HG02885 (cell line): Measurements from ENCODE around the gene DENND4B.

ENCODE experiments used
- ATAC-seq: cut with Tn5 transposase; IDR thresholded peaks from one replicate; pipeline ENCODE4 v1.9.1; 2021; ENCODE audit warnings: mild to moderate bottlenecking; ENCODE audit not compliant: unreplicated experiment, poor library complexity

DENND4B gene

DNA sequence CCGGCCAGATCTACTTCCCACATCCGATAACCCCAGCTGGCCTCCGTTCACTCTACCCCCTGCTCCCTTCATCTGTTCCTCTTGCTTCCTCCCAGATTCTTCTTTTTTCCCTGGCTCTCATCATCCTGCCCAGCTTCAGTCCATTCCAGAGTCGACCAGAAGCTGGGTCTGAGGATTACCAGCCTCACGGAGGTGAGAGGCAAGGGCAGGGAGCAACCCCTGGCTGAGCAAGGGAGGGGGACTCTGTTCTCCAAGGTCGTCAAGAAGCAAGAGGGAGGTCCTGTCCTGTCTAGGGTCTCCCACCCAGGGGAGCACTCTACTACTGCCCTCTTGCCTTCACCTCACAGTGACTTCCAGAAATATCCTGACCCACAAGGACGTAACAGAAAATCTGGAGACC lies 27.0 kb upstream of the DENND4B start:
- ATAC-seq, result no peak

DNA sequence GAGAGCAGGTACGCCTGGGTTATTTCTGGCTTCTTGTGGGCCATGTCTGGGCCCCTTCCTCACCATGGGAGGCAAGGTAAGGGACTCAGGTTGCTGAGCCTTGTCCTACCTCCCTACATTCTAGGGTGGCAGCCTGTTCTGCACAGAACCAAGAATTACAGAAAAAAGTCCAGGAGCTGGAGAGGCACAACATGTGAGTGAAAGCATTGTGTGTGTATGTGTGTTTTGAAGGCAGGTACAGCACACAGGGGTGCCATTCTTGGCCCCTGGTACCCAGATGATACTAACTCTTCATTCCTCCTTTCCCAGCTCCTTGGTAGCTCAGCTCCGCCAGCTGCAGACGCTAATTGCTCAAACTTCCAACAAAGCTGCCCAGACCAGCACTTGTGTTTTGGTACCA lies 26.6 kb upstream of the DENND4B start:
- no peak for ATAC-seq

DNA sequence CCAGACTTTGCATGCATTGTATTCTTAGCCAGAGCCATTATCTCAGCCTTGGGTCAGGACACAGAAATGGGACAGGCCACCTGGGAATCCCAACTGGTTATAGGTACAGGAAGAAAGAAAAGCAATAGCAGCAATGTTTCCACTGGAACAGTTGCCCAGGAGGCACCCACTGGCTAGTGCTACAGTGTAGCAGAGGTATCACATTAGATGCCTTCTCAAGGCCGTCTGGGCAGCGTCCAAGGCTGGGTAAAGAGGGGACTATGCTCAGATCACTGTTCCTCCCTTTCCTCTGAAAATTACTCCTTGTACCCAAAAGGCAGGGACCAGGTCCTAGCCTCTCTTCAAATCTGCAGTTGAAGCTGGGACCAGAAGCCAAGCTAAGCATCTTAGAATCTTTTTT lies 23.8 kb upstream of the DENND4B start:
- no peak for ATAC-seq

DNA sequence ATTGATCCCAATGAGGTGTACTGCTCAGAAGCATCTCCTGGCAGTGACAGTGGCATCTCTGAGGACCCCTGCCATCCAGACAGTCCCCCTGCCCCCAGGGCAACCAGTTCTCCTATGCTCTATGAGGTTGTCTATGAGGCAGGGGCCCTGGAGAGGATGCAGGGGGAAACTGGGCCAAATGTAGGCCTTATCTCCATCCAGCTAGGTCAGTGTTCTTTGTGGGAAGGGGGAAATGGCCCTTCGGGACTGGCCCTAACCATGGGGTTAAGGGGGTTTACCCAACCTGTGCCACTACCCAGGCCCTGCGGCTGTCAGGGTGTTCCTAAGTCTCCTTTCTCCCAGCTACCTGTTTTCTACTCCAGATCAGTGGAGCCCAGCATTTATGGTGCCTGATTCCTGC lies 22.5 kb upstream of the DENND4B start:
- ATAC-seq, result no peak

DNA sequence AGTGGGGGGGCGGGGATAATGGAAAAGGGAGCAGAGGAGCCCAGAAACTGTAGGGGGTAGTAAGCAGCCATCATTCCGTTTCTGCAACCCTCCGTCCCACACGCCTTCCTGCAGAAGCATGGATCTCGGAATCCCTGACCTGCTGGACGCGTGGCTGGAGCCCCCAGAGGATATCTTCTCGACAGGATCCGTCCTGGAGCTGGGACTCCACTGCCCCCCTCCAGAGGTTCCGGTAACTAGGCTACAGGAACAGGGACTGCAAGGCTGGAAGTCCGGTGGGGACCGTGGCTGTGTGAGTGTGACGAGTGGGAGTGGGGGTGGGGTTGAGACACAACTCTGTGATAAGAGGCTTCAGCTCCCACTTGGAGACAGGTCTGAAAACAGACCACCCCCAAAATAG lies 21.9 kb upstream of the DENND4B start:
- no peak for ATAC-seq

DNA sequence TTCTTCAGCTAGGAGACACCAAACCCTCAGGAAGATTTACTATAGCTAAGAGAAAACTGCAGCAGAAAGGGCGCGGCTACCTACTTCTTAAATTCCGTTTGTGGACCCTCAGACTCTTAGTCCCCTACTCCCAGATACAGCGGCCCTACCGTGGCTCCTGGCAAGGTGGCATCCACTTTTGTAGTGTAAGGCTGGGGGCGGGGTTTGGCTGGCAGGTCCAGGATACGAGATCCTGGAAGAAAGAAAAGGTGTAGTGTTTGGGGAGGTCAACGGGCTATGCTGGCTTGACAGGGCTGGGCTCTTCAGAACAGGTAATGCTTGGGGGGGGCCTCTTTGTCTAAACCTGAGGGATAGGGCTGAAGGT lies 21.5 kb upstream of the DENND4B start:
- no peak for ATAC-seq

DNA sequence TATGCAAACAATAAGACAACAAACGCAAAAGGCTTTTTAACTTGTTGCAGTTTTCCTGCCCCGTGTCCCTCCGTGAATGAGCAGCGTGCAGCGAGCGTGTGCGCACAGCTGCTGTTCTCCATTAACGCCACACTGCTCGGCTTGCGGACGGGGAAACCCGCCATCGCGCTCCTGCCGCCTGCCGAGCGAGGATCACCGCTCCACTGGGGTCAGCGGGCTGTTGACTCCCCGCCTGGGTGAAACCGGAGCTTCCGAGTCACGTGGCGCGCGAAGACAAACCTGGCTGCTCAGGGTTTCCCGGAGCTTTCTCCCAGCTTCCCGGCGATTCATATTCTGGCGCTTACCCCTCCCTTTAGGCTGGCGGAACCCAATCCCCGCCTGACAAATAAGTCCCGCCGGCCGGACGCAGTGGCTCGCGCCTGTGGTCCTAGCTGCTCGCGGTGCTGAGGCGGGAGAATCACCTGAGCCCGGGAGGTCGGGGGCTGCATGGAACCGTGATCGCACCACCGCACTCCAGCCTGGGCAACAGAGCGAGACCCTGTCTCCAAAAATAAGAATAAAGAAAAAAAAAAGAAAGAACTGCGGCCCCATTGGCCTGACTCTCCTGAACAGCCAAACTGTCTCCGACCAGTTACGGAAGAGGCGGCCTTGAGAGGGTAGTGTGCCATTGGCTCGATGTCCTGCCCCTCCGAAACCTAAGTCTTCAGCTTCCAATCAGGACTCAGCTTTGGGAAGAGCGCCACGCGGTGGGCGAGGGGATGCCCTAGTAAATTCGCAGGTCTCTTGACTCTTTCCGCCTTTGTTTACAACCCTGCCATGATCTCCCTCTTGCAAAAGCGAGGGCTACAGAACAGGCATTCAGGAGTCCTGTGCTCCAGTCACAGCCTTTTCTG lies 20.8 kb upstream of the DENND4B start, which contains the start of gene CREB3L4:
Gene CREB3L4, plus strand, starts transcription at position 796 of the 893 bp plus-strand sequence. CDS start 624 bp downstream, outside the sequence.
- ATAC-seq, result peak; percentile 75

DNA sequence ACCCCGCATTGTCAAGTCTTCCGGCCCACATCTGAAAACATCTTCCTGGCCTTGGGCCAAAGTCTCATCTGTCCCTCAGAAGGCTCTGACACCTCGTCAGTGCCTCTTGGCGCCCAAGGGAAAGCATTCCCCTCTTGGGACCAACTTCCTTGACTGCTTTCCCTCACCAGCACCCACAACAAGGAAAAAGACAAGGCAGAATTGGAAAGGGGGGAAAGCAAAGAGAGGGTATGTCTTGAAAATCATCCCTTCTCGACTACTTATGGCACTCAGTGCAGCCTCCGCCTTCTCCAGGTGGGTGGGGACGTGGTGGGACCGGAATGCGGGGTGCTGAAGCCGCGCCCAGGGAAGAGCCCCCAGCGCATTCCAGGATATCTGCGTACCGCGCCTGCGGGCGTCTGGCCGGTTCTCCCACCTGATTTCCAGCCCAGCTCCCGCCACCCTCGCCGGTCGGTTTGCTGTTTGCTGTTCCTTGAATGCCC lies 17.4 kb upstream of the DENND4B start:
- no peak for ATAC-seq

DNA sequence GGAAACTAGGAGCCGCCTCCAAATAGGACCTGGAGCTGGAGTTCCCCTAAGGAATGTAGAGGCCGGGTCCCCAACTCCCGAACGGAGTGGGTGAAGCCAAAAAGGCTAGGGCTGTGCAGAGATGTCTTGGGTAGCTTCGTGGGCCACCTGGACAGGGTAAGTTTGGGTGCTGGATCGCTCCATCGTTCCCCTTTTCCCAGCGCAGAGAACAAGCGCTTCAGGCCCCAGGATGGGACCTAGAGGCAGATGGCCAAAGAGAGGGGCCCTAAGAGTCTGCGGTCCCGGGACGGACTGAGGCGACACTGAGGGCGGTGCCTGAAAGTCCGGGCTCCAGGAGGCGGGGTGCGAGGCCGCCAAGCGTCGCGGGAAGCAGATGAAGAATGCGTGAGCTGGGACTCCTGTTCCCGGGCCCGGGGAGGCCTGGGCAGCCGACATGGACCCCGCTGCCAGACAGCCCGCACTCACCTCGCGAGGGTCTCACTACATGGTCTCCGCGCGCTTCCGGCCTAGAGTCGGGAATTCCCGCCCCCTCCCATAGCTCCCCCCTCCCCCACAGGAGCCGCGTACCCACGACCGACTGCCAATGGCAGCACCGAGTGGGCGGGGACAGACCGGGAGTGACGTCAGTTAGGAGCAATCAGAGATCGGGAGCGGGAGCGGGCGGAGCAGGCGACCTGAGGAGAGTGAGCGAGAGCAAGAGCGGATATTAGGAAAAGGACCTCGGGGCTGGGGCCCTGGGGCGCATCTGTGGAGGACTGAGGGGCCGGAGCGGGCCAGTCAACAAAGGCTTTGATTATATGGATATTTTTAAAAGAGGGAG lies 16.7 kb upstream of the DENND4B start, which contains the start of gene SLC39A1:
Gene SLC39A1, minus strand, starts transcription at position 508 of the 820 bp plus-strand sequence. CDS start 822 bp downstream, outside the sequence.
- peak; percentile 56 for ATAC-seq

DNA sequence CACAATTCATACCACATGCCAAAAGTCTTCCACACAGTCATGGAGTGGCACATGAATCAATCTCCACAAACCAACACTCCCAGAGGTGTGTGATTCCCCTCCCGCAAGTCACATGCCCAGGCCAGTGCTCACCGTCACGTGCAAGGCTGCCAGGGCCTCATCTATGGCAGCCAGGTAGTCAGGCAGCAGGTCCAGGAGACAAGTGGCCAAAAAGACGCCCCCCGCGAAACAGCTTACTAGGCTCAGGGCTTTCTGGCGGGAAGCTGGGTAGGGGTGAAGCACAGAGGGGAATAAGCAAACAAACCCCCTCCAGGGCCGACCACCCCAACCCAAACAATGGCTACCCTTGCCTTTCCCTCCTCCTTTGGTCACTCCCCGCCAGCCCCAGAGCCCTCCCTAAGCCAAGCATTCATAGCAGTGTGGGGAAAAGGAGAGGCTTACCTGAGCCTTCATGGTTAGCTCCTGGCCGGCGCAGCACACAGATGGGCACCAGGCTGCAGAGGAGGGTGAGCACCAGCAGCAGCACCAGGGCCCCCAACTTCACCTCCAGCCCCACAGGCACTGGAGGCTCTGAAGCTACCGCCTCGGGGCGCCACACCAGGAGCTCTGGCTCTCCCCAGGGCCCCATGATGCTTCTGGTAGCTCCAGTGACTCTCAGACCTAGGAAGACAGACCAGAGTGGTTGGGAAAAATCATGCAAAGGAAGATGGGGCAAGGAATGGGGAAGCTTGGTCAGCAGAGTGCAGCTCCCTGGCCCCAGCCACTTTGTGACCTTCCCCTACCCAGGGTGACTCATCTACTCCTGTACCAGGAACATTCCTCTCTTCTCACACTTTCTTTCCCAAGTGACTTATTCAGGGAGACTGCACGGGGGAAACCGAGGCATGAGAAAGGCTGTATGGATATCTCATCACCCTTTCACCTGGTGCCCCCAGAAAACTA lies 15.8 kb upstream of the DENND4B start:
- no peak for ATAC-seq

DNA sequence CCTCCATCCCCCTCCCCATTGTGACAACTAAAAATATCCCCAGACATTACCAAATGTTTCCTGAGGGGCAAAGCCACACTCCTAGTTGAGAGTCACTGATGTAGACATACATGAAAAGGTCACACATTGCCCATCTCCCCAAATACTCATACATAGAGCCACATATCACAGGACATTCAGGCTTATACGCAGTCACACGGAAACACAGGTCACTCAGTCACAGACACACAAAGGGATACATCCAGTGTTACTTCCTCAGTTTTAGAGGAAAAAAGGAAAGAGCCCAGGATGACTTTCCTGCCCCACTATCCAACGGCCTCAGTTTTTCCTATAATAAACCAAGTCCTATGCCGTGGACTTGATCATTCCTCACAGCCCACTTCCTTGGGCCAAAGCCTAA lies 14.9 kb upstream of the DENND4B start:
- no peak for ATAC-seq

DNA sequence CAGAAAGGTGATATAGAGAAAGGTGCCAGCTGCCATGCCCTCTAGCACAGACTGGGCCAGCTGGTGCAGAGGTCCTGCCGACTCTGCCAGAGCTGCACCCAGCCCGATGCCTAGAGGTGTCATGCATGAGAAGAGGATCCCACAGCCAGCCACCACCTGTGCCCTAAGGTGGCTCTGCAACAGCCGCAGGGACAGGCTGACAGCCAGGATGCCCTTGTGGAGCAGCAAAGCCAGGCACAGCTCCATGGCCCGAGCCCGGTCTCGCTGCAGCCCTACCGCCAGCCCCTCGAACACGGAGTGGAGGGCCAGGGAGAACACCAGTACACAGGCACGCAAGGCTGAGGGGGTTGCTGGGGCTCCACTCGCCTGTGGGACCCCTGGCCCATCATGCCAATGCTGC lies 13.7 kb upstream of the DENND4B start:
- ATAC-seq, result no peak

DNA sequence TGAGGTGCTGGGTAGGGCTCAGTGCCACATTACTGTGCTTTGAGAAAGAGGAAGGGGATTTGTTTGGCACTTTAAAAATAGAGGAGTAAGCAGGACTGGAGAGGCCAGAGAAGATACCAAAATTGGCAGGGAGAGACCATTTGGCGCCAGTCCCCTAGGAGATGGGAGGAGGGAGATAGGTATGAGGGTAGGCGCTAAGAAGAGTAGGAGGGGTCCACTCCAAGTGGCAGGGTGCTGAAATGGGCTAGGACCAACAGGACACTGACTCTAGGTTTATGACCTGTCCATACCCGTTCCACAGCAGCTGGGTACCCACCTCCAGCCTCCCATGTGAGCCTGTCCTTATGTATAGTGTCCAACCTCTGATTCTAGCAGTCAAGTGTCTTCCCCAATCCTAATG lies 12.9 kb upstream of the DENND4B start:
- ATAC-seq, result no peak

DNA sequence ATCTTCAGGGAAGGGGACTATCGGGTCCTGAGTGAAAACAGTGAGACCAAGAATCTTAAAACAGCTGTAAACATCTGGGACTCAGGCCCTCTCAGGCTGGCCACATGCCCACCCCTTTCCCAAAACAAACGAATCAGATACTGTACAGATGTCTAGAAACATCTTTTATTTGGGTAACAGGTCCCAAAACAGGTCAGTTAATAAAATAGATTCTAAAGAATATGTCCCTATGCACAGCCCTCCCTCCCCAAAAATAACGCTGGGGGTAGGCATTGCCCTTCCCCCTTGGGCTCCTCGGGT lies 12.4 kb upstream of the DENND4B start:
- ATAC-seq, result no peak

DNA sequence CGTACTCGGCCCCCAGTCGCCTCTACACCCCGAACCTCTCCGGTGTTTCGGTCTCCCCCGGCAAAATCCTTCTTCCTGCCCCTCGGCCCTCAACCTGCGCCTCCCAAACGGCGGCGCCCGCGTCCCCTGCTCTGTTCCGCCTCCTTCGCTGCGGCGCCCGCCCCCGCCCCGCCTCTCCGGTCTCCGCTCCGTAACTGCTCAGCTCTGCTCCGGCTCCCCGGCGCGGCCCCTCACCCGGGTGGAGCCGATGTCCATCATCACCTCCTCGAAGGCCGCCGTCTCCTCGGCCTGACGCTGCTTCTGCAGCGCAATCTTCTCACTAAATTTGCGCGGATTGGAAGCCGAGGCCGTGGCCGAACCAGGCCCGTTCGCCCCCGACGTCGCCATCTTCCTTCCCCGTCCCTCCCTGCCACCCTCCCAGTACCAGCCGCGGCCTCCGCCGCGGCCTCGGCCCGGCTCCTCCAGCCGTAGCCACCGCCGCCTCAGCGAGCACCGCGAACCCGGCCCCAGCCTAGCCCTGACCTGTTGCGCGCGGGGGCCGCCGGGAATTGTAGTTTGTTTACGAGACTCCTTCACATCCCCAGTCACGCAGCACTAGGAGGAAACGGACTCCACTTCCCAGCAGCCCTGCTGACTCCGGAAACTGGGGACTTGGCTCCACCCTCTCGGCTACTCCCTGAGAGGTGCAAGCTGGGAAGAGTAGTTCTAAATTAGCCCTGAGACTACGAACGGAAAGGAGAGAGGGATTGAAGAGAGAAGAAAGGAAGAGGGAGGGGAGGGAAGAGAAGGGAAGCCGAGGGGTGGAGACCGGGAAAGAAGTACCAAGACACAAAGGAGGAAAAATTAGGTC lies 11.8 kb upstream of the DENND4B start, which contains the start of gene CRTC2:
Gene CRTC2, minus strand, starts transcription at position 502 of the 850 bp plus-strand sequence. Its CDS starts 115 bp downstream, at position 387.
- ATAC-seq, result peak; percentile 82

DNA sequence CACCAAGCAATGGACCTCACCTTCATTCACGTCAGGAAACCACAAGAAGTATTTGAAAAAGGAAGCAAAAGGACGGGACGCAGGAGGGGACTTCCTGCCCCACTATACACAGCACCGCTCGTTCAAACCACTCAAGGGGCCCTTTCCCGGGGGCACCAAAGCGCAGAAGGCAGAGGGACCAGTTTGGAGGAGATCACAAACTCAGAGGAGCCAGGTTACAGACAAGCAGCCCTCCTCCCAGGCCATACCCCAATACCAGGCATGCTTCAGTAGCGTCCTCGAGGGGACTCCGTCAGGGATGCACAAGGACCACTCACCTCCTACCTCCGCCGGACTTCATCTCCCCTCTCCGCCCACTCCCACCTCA lies 11.2 kb upstream of the DENND4B start:
- peak; percentile 12 for ATAC-seq

DNA sequence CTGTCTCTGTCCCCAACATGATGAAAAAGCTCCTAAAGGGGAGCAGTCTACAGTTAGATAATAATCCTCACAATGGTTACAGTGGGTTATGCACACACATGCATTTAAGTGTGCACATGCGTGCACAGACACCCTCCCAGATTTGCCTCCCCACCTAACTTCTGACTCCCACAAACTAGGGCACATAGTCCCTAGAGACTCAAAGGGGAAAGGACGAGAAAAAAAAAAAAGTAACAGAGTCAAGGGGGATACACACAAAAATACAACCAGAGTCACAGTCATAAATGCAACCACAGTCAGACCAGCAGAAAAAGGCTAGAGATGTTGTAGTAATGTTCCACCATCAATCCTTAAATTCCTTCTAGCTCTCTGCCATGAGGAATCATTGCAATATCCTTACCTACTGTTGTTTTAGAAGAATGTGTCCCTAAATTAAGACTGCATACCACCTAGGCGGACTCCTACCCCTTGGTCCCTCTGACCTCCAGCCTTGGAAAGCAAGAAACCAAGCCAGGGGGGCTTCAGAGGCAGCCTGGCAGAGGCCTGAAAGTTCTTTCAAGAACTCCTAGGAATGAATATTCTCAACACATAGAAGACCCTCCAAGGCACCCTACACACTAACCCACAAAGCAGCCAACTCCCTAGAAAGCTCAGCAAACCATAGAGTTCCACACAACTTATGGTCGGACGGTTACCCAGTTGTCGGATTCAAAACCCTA lies 10.6 kb upstream of the DENND4B start:
- no peak for ATAC-seq

DNA sequence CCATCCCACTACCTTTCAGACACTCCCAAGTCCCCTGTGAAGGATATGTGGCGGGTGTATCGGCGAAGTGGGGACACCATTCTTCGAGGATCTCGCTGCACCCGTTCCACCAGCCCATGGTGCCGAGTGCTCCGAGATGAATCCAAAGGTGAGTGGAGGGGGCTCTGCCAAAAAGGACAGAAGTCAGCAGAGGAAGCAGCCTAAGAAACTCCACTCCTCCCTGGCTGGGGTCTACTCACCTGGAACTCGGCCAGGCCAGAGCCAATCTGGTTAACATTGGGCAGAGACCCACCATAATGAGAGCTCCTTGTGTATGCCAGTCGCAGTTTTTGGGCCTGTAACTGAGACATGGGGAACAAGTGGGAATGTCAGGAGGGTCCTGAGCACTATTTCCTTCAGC lies 8.3 kb upstream of the DENND4B start:
- no peak for ATAC-seq
